GOT3 (cell line): ENCODE results near the gene CBL.

Source experiments
- DNase-seq: peaks from one replicate; lab custom pipeline; 2025; ENCODE audit warnings: mixed read lengths; lab: John Stamatoyannopoulos, UW

Gene CBL

DNA sequence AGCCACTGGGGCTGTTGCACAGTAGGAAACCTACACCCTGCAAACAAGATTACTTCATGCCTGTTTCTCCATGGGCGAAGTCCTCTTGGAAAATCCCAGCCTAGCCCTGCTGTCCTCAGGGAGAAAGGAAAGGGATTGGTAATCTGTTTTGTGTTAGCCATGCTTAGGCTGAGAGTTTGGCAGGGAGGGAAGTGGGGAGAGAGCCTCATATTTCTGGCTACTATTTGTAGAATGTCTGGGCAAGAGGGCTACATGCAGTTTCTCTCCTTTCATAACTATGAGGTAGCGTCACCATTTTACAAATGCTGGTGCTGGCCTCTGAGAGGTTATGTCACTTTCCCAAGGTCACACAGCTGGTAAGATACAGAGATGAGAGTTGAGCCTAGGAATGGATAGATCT lies 141.1 kb downstream of the CBL start:
- no peak for DNase-seq

DNA sequence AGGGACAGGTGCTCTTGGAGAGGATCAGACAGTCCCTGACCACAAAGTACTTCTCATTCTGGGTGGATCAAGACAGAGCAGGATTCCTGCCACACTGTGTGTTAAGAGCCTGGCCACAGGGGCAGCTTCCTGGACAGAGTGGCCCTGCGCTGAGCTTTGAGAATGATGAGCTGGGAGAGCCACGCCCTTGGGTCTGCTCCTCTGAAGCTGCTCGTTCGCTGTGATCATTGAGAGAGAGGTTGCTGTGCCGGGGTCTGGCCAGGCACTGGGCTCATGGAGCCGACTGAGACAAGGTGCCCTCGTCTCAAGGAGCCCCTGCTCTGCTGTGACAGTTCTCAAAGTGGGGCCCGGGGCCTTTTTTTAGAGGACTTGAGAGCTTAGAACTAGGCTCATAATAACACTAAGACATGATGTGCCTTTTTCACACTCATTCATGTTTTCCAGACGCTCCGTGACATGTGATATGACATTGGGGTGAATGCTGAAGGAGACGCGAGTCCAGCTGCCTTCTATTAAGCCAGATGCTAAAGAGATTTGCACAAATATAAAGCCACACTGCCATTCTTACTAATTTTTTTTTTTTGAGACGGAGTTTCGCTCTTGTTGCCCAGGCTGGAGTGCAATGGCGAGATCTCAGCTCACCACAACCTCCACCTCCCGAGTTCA lies 141.9 kb downstream of the CBL start:
- DNase-seq, result no peak

DNA sequence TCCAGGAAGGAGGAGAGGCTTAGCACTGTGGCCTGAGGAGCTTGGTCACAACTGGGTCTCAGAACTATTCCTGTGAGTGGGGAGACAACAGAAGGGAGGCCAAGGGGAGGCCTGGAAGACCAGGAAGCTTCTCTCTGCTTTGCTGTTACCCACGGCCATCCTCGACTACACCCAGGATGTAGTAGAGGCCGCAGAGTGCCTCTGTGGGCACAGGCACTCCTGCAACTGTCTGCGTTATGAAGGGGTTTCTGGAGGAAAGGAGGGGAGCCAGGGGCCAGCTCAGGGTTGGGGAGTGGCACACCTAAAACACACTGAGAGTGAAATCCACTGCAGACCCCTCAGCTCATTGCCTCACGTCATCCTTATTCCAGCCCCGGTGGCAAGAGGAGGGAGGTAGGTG lies 144.2 kb downstream of the CBL start:
- DNase-seq, result no peak

DNA sequence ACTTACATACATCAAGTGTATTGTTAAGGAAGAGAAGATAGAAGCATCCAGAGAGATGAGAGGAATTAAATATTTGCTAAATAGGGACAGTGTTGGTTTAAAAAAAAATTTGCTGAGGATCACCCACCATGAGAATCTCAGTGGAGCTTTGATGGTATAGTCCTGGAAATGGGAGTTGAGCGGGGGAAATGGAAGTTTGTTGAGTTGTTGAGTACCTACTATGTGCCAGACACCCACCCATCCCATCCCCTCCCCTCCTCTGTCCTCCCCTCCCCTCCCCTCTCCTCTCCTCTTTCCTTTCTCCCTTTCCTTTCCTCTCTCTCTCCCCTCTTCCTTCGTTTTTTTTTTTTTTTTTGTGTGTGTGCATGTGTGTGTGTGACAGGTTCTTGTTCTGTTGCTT lies 145.1 kb downstream of the CBL start:
- DNase-seq, result no peak

DNA sequence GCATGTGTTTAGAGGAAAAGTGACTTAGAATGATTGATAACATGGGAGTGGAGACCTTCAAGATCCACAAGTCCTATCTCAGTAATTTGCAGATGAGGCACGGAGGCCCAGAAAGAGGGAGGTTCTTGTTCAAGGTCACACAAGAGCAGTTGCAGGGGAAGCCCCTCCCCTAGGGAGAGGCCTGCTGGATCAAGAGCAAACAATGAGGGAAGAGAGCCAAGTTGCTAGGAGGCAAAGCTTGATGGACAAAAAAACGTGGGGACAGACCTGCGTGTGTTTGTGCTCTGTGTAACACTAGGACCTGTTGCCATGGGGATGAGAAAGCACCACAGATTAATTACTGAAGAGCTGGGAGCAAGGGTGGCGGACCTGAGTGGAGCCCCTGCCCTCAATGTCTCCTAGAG lies 146.7 kb downstream of the CBL start:
- DNase-seq, result no peak

DNA sequence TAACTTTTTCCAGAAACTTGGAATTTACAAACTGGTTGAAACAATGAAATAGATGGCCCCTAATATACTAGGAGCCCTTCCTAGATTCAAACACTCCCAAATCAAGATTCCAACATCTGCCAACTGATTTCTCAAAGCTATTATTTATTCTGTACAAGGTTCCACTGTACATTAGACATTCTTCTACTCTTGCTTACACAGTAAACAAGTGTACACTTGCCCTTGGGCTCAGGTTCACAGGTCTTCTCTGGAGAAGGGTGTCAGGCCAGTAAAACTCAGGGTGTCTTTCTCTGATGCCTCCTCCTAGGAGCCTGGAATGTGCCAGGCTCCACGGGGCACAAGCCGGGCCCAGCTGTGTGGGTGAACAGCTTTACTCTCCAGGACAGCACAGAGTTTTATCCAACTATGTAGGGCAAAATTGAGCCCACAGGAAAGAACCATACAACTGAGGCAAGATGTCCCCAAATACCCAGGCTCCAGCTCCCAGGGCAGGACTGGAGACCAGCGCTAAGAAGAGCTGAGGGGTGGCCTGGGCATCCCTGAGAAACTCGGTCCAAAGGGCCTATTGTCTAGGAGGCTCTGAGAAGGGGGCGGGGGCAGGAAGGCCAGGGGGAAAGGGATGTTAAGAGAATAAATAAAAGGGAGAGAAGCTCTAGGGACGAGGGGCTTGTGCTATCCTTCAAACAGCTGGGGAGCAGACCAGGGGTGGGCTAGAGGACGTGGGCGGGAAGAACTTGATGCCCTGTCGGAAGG lies 149.1 kb downstream of the CBL start:
- no peak for DNase-seq

DNA sequence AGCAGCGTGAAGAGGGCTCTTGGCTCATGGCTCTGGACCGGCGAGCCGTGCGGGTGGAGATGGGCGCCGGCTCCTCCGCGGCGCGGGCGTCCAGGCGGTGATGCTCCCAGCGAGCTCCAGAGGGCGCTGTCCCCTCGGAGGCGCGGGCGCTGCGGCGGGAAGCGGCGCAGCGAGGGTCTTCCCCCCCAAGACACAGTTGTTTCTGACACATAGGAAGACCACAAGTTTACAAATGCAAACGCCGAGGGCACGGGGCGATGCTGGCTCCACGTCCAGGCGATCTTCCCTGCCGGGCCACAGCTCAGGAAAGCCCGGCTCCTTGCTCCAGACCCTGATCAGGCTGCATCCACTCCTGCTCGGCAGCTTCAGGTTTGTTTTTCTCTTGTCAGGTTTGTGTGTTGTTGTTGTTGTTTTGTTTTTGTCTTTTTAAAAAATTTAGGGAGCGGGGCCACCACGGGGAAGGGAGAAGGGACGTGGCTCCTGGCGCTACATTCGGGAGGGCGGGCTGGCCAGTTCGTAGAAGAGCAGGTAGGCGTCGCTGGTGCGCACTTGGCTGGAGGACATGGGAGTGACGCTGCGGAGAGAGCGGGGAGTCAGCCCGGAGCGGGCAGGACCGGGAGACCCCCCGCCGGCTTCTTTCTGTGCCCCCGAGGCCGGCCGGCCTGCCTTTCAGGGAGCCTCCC lies 150.4 kb downstream of the CBL start:
- DNase-seq, result no peak

DNA sequence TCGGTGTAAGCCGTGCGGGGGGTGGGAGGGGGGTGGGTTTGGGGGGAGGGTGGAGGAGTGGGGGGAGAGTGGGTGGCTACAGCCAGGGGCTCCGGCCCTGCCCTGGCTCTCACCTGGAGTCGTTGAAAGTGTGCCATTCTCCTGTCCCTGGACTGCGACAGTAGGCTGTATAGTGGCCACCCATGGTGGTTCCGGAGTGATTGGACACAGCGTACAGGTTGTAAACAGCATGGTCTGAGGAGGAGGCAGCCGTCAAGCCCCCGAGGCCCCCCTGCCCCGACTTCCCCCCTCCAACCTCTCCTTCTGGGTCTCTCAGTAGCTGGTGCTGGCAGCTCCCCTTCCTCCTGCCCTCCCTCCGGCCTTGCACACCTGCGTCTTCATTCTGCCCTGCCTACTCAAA lies 150.9 kb downstream of the CBL start:
- DNase-seq, result no peak
